Esophagus squamous epithelium (tissue), 4 donors: ENCODE data around the gene ADAMTSL1.

Experiments used
- POLR2A ChIP-seq, 4 donors: fragments of 450-650 bp; IDR thresholded peaks; one replicate each; pipeline ENCODE4 v1.6.1; 2017; ENCODE audit warnings: antibody characterized with exemption in 4 of 4, mild to moderate bottlenecking in 4 of 4, moderate library complexity in 3 of 4
- TF ChIP-seq, protein P1 (sequence below), 6 experiments: fragments of 450-650 bp in 4 of 6; fragments of 200-600 bp in 2 of 6; sonication (generic) in 2 of 6; IDR thresholded peaks; one replicate each; pipeline ENCODE4 v1.5.1; 2016 to 2019; ENCODE audit warnings: antibody characterized with exemption in 6 of 6, mild to moderate bottlenecking in 4 of 6, moderate library complexity in 4 of 6

DNA sequence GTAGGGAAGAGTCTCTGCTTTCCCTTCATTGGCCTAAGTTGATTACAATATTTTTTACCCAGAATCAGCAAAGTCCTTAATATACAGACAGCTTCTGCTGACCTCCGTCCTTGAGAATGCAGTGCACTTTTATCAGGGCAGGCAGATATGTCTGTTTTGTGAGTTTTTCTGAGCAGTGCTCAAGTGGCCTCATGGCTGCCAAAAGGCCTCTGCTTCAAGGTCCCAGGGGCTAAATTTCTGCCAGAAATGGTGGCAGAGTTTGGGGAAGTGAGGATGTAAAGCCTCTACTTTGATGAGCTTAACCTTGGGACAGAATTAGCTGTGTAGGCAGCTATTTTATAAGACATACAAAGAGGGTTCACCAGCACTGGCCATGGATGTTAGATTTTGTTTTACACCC lies 275.8 kb downstream of the ADAMTSL1 start:
- TF ChIP-seq POLR2A (IDR thresholded peaks at IDR 0.05) = no peak
- TF ChIP-seq, protein P1, sequence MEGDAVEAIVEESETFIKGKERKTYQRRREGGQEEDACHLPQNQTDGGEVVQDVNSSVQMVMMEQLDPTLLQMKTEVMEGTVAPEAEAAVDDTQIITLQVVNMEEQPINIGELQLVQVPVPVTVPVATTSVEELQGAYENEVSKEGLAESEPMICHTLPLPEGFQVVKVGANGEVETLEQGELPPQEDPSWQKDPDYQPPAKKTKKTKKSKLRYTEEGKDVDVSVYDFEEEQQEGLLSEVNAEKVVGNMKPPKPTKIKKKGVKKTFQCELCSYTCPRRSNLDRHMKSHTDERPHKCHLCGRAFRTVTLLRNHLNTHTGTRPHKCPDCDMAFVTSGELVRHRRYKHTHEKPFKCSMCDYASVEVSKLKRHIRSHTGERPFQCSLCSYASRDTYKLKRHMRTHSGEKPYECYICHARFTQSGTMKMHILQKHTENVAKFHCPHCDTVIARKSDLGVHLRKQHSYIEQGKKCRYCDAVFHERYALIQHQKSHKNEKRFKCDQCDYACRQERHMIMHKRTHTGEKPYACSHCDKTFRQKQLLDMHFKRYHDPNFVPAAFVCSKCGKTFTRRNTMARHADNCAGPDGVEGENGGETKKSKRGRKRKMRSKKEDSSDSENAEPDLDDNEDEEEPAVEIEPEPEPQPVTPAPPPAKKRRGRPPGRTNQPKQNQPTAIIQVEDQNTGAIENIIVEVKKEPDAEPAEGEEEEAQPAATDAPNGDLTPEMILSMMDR (IDR thresholded peaks at IDR 0.05) = no peak
